SIG-M5 treated with dmso at 0.1 percent for 504 hours (cell line): ENCODE results near the gene BRK1.
"Not testable (repeated sequence)": the region's sequence is repeated elsewhere in the genome, so short reads cannot be mapped to it uniquely, and the experiment has no call there.

Experiments
- DNase-seq: peaks from one replicate; lab custom pipeline; 2025; ENCODE audit not compliant: unreplicated experiment; lab: John Stamatoyannopoulos, UW

BRK1 gene

DNA sequence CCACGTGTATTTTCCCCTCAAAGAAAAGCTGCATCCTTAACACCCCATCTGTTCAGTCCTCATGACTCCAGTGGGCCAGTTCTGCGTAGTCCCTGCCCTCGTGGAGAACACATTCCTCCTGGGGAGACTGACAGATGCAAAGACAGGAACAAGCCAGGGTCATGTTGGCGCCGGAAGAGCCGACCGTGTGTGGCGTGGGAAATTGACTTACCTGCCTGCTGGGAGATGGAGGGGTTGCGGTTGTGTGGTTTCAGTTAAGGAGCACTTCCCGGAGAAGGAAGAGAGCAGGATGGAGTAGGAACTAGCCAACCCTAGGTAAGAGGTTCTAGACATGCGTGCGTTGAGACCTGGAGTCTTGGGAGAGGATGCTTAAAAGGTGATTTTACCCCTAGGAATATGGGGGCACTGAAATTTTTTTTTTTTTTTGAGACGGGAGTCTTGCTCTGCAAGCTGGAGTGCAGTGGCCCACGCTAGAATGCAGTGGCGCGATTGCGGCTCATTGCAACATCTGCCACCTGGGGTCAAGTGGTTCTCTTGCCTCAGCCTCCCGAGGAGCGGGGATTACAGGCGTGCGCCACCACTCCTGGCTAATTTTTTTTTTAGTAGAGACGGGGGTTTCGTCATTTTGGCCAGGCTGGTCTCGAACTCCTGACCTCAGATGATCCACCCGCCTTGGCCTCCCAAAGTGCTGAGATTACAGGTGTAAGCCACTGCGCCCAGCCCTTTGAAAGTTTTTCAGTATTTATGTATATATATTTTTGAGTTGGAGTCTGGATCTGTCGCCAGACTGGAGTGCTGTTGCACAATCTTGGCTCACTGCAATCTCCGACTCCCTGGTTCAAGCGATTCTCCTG lies 27.5 kb downstream of the BRK1 start:
- DNase-seq: peak; percentile 32

DNA sequence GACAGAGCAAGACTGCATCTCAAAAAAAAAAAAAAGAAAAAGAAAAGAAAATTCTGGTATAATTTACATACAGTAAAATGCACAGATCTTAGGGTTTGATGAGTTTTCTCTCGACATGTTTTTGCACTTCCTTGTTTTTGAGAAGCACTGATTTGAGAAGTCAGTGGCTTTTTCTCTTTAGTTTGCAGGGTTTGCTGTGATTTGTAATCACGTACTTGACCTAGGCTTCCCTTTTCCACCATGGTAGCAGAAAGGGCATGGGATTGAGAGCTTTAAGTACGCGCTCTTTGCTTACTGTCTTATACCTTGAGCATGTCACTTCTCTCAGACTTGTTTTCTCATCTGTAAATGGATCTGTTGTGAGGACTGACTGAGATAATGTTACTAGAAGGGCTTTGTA lies 30.2 kb downstream of the BRK1 start:
- no peak for DNase-seq

DNA sequence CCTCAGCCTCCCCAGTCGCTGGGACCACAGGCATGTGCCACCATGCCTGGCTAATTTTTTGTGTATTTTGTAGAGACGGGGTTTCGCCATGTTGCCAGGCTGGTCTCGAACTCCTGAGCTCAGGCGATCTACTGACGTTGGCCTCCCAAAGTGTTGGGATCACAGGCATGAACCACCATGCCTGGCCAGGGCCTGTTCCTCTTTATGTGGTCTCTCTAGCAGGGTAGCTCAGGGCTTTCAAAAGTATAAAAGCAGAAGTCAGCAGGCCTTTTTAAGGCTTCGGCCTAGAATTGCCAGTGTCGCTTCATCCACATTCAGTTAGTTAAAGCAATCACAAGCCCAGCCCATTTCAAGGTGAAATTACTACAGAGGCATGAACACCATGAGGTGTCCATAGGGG lies 33.8 kb downstream of the BRK1 start:
- peak; percentile 80 for DNase-seq

DNA sequence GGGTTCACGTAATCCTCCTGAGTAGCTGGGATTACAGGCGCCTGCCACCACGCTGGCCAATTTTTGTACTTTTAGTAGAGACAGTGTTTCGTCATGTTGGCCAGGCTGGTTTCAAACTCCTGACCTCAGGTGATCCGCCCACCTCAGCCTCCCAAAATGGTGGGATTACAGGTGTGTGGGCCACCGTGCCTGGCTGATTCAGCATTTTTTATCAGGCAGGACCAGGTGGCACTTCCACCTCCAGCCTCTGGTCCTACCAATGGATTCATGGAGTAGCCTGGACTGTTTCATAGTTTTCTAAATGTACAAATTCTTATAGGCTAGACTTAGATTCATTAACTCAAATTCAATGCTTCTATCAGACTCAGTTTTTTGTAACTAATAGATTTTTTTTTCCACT lies 35.5 kb downstream of the BRK1 start:
- DNase-seq: no peak

DNA sequence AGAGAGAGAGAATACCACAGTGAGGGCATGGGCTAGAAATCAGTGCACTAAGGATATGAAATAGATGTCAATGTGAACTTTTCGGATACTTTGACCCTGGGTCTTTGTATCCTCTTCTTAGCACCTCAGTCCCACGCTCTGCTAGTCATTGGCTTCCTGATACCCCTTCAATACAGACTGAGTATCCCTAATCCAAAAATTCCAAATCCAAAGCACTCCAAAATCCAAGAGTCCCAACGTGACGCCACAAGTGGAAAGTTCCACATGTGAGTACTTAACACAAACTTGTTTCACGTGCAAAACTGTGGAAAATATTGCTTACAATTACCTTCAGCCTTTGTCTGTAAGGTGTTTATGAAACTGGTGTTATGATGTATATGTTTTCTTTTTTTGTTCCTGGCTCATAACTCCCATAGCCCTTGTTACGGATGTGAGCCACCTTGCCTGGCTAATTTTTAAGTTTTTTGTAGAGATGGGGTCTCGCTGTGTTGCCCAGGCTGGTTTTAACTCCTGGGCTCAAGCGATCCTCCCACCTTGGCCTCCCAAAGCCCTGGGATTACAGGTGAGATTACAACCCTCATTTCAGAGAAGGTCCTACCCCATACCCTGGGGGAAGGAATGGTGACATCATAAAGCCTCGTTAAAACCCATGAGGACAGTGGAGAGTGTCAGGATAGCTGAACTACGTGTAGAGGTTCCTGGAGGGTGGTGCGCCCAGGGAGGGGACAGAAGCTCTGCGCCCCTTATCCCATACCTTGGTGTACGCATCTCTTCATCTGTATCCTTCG lies 39.1 kb downstream of the BRK1 start:
- DNase-seq: no peak

DNA sequence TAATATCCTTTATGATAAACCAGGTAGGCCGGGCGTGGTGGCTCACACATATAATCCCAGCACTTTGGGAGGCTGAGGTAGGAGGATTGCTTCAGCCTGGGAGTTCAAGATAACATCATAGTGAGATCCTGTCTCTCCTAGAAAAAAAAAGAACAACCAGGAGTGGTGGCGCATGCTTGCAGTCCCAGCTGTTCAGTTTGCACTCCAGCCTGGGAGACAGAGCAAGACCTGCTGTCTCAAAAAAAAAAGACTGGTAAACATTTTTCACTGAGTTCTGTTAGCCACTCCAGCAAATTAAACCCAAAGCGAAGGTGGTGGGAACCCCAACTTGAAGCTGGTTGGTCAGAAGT lies 39.6 kb downstream of the BRK1 start:
- no peak for DNase-seq

DNA sequence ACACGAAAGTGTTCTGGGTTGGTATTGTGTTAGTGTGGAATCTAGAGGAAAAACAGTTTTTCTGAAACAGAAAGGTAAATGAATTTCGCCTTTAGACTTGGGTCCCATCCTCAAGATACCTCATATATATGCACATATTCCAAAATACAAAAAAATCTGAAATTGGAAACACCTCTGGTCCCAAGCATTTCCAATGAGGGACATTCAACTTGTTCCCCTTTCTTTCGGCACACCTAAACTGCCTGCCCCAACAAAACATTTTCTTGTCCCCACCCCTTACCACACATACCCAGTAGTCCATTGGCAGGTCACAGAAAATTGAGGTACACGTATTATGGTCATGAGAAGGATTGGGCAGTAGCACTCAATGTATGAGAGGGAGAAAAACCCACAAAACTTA lies 40.2 kb downstream of the BRK1 start:
- DNase-seq: no peak

DNA sequence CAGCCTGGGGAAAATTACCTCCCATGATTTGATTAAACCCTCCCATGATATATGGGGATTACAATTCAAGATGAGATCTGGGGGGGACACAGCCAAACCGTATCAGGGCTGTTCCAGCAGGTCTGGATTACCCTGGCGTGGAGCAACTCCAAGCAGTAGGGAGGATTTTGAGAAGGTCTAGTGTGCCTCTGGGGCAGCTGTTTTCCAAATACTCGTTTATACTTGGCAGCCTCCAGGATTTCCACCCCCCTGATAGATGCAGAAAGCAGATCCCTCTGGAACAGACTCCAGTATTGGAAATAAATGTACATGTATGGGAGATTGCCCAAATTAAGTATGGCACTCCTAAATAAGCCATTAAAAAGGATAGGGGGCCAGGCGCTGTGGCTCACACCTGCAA lies 41.6 kb downstream of the BRK1 start:
- DNase-seq: no peak

DNA sequence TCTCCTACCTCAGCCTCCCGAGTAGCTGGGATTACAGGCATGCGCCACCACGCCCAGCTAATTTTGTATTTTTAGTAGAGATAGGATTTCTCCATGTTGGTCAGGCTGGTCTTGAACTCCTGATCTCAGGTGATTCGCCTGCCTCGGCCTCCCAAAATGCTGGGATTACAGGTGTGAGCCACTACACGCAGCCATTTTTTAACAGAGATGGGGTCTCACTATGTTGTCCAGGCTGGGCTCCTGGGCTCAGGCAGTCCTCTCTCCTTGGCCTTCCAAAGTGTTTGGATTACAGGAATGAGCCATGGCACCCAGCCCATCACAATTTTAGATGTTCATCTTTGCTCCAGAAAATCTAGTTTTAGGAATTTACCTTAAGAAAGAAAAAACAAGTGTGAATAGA lies 43.1 kb downstream of the BRK1 start:
- DNase-seq: not testable (repeated sequence)

DNA sequence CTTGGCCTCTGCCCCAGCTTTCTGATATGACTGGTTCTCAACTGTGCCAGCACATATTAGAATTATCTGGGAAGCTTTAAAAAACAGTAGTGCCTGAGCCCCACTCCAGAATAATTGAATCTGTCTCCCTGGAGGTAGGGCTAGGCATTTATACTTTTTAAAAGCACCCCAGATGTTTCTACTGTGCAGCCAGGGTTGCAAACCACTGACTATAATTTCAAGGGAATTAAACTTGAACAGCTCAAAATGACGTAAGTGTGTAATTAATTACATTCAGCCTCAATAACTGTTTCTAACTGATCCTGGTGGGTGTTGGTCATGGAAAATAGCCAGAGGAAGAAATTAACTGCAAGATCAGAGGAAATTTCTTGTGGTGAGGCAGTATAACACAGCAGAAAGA lies 44.9 kb downstream of the BRK1 start:
- DNase-seq: no peak

DNA sequence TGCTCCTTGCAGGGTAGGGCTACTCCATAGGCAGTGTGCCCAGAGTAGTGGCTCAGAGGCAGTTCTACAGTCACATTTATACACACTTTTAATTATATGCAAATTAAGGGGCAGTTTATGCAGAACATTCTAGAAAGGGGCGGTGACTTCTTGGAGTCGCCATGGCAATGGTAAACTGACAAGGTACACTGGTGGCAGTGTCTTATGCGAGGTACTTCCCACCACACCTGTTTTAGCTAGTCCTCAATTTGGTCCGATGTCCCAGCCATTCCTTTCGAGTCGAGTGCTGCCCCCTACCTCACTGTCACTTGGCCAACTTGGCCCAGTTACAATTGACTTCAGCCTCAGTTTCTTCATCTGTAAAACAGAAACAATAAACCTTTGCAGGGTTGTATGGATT lies 45.5 kb downstream of the BRK1 start:
- DNase-seq: no peak

DNA sequence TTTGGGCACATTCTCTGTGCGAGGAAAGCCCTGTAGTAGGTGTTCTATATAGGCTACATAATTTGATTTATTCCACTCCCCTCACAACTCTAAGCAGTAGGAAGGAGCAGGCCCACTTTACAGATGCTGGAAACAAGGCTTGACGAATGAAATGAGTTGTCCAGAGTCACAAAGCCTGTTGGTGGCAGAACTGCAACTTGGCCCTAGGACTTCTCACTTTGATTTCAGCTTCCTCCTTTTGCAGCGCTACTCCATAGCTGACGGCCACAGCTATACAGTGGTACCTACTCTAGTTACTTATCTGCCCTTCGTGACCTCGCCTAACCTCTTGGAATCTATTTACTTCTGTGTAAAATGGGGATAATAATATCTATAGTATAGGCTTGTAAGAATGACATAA lies 46.7 kb downstream of the BRK1 start:
- peak; percentile 44 for DNase-seq

DNA sequence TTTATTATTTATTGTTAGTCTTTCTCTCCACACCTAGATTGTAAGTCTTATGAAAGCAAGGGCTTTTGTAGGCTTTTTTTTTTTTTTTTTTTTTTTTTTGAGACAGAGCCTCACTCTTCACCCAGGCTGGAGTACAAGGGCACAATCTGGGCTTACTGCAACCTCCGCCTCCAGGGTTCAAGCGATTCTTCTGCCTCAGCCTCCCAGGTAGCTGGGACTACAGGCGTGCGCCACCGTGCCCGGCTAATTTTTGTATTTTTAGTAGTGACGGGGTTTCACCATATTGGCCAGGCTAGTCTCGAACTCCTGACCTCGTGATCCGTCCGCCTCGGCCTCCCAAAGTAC lies 48.7 kb downstream of the BRK1 start:
- DNase-seq: not testable (repeated sequence)

DNA sequence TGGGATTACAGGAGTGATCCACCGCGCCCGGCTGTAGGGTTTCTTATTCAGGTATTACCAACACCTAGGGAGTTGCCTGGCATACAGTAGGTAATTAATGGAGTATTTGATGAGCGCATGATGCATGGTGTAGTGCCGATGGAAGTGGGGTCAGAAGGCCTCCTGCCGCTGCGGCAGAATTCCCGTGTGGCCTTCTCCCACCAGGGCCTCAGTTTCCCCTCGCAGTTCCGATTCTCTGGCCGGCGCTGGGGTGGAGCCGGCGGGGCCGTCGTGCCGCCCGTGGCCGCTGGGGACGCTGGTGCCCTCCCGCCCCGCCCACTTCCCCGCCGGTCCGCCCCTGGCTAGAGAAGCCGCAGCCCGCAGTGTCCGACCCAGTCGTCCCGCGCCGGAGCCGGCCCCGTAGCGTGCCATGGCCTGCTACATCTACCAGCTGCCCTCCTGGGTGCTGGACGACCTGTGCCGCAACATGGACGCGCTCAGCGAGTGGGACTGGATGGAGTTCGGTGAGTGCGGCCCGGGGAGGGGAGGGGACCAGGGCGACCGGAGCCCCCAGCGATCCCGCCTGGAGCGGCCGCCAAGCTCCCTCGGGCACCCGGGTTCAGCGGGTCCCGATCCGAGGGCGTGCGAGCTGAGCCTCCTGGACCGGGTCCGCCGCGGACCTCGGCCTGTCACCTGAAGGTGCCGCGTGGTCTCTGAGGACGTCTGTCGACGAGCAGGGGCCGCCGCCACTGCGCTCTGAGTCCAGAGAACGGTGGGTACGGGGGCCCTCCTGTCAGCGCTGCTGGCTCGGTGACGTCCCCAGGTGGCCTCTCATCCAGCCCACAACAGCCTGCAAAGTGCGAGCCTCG lies 49.3 kb downstream of the BRK1 start, which contains the start of gene IRAK2:
IRAK2 (plus strand) TSS at position 374 of the 848 bp plus-strand sequence; CDS start at position 410, 36 bp downstream.
- no peak for DNase-seq

DNA sequence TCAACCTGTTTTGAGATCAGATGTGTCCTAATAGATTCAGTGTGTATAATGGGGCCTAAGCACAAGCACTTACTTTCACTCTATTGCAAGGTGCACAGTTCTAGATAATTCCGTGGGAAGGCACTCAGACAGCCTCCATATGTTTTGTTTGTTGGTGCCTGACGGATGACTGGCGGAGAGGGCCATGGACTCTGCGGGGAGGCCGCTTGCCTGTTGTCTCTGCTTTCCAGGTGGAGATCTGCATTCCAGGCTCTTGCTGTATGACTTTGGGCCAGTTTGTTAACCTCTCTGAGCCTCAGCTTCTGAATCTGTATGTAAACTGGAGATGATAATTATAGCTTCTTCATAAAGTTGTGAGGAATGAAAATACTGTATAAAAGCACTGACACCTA lies 50.7 kb downstream of the BRK1 start:
- no peak for DNase-seq

DNA sequence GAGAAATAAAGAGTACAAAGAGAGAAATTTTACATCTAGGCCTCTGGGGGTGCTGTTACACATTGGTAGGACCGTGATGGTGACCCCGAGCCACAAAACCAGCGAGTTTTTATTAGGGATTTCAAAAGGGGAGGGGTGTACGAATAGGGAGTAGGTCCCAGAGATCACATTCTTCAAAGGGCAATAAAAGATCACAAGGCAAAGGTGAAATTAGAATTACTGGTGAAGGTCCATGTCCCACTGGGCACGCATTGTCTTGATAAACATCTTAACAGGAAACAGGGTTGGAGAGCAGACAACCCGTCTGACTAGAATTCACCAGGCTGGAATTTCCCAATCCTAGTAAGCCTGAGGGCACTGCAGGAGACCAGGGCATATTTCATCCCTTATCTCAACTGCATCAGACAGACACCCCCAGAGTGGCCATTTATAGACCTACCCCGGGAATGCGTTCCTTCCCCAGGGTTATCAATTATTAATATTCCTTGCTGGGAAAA lies 53.6 kb downstream of the BRK1 start:
- no peak for DNase-seq

DNA sequence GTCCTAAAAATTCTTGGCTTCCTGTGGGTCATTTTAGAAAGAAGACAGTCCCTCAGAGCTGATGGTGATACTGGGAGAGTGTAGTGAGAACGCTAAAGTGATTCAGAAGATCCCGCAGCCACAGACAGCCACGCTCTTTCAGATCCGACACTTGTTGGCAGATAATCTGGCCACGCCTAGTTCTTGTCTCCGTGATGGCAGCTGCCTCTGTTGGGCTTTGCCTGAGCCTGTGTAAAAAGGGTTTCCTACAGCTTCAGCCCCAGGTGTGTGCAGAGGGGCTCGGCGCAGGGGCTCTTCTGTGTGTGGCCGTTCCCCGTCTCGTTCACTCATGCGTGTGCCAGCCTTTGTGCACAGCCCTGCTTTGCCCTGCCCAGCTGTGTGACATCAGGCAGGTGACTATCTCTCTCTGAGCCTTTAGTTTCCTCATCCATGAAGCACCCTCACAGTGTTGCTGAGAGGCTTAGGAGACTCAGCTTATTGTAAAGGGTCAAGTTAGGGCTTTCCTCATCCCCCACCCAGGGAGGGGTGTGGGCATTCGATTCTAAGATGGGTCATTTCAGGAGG lies 55.5 kb downstream of the BRK1 start:
- DNase-seq: no peak

DNA sequence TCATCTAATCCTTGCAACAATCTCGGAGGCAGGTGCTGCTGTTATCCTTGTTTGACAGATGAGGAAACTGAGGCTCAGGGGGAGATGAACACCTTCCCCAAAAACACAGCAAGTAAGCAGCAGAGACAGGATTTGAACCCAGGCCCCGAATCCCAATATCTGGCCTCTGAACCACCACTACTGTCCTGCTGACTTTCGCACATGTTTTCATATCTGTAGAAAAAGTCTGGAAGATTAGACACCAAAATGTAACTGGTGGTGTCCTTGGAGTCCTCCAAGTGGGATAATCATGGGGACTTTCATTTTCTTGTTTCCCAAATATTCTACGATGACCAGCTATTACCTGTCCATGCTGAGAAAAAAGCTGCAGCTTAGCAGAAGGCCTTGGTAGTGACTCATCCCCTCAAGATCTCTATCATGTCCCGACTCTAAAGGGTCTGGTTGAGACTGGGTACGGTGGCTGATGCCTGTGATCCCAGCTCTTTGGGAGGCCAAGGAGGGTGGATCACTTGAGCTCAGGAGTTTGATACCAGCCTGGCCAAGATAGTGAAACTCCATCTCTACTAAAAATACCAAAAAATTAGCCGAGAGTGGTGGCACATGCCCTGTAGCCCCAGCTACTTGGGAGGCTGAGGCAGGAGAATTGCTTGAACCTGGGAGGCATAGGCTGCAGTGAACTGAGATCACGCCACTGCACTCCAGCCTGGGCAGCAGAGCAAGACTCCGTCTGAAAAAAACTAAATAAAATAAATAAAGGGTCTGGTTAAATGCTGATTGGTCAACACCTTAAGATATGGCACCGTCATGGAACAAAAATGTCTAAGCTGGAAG lies 57.8 kb downstream of the BRK1 start:
- no peak for DNase-seq

DNA sequence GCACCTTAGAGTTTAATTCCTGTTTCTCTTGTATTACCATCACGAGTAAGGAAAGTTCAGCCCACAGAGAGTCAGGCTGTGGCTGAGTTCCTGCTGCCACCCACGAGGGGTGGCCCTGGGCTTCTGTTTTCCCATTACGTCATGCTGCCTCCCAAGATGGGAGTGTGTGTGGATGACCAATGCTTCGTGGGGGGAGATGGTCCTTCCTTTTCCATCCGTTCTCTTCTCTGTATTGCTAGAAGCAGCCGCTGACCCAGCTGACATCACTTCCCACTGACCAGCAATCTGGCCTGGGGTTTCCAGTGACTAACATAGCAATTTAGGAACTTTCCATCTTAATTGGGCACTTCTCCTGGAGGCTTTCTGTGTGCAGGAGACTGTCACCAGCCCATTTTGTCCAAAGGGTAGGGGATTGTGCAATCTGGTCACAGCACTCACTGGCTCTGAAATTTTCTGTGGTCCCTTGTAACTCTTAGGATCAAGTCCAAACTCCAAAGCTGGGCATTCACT lies 58.5 kb downstream of the BRK1 start:
- DNase-seq: no peak

DNA sequence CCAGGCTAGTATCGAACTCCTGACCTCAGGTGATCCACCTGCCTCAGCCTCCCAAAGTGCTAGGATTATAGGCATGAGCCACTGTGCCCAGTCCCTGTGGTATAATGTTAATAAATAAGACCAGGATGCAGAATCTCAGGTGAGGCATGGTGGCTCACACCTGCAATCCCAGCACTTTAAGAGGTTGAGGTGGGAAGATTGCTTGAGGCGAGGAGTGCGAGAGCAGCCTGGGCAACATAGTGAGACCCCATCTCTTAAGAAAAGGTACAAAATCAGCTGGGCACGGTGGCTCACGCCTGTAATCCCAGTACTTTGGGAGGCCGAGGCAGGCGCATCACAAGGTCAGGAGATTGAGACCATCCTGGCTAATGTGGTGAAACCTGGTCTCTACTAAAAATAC lies 59.9 kb downstream of the BRK1 start:
- DNase-seq: not testable (repeated sequence)
